ENCODE data around the gene ACSL1.

- TF ChIP-seq TAF1 (IDR thresholded peaks at IDR 0.05; ENCODE audit: borderline replicate concordance, insufficient read depth, low read length) (no peak), REST (IDR thresholded peaks at IDR 0.05; ENCODE audit: insufficient read depth in 1 of 2, low read depth in 2 of 2, low read length in 2 of 2) (no peak), POLR2AphosphoS5 (IDR thresholded peaks at IDR 0.05; ENCODE audit: low read depth, low read length) (no peak), FOXP2 (optimal IDR thresholded peaks at IDR 0.05; ENCODE audit: borderline replicate concordance, extremely low read depth, extremely low read length, insufficient read depth) (no peak)
Measured at GRCh38 chr4:184792950-184793555, 32.7 kb downstream of the ACSL1 start.
